ENCODE data around the gene TICRR. TPM values are rescaled to one million over a fixed set of nuclear protein-coding genes. Genes with fewer than 3 reads are reported as not detected.

Gene TICRR
- total and polyA plus RNA-seq, 2 of the 13 experiments (the other 11 are each of a cell fraction or from before 2014, with no cell fraction given), result 4.1 to 14.3 TPM

DNA sequence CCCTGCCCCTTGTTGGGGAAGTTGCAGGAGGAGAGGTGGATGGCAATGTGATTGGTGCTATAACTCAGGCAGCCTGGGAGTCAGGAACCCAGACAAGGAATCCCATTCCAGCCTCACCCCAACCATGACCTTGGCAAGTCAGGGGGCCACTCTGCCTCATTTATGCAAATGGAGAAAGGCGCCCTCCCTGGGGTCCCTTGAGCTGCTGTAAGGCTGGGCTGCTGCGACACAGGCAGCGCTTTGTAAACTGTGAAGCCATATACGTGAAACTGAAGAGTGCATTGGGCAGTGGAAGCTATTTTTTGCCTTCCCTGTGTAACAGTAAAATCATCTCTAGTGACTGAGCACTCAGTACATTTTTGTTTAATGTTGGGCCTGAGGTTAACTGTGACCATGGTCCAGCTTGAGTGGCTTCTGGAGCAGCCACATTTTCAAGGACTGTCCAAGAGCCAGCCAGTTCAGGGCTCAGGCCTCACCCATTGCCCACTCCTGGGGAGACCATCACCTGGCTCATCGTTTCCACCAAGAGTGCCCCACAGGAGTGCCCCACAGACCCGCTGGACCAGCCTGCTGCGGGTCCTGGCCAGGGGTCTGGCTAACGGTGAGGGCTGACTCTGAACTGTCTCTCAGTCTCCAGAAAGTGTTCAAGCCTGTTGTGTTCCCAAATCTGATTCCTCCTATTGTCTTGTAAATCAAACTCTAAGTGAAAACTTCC is 52.1 kb downstream of the TICRR start (continued):
- TF ChIP-seq, protein P1, sequence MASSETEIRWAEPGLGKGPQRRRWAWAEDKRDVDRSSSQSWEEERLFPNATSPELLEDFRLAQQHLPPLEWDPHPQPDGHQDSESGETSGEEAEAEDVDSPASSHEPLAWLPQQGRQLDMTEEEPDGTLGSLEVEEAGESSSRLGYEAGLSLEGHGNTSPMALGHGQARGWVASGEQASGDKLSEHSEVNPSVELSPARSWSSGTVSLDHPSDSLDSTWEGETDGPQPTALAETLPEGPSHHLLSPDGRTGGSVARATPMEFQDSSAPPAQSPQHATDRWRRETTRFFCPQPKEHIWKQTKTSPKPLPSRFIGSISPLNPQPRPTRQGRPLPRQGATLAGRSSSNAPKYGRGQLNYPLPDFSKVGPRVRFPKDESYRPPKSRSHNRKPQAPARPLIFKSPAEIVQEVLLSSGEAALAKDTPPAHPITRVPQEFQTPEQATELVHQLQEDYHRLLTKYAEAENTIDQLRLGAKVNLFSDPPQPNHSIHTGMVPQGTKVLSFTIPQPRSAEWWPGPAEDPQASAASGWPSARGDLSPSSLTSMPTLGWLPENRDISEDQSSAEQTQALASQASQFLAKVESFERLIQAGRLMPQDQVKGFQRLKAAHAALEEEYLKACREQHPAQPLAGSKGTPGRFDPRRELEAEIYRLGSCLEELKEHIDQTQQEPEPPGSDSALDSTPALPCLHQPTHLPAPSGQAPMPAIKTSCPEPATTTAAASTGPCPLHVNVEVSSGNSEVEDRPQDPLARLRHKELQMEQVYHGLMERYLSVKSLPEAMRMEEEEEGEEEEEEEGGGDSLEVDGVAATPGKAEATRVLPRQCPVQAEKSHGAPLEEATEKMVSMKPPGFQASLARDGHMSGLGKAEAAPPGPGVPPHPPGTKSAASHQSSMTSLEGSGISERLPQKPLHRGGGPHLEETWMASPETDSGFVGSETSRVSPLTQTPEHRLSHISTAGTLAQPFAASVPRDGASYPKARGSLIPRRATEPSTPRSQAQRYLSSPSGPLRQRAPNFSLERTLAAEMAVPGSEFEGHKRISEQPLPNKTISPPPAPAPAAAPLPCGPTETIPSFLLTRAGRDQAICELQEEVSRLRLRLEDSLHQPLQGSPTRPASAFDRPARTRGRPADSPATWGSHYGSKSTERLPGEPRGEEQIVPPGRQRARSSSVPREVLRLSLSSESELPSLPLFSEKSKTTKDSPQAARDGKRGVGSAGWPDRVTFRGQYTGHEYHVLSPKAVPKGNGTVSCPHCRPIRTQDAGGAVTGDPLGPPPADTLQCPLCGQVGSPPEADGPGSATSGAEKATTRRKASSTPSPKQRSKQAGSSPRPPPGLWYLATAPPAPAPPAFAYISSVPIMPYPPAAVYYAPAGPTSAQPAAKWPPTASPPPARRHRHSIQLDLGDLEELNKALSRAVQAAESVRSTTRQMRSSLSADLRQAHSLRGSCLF (CRISPR knock-in tag; IDR thresholded peaks at IDR 0.05; ENCODE audit: borderline replicate concordance), result no peak
- no peak for TF ChIP-seq KDM5B (CRISPR knock-in tag; IDR thresholded peaks at IDR 0.05; ENCODE audit: borderline replicate concordance)
- TF ChIP-seq SNRNP70 (IDR thresholded peaks at IDR 0.05; ENCODE audit: low read depth, low read length), result no peak
- TF ChIP-seq ZNF737 (CRISPR knock-in tag; IDR thresholded peaks at IDR 0.05; ENCODE audit: borderline replicate concordance), result no peak
- TF ChIP-seq, protein P2, sequence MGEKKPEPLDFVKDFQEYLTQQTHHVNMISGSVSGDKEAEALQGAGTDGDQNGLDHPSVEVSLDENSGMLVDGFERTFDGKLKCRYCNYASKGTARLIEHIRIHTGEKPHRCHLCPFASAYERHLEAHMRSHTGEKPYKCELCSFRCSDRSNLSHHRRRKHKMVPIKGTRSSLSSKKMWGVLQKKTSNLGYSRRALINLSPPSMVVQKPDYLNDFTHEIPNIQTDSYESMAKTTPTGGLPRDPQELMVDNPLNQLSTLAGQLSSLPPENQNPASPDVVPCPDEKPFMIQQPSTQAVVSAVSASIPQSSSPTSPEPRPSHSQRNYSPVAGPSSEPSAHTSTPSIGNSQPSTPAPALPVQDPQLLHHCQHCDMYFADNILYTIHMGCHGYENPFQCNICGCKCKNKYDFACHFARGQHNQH (CRISPR knock-in tag; IDR thresholded peaks at IDR 0.05), result no peak
- TF ChIP-seq ZNF563 (CRISPR knock-in tag; IDR thresholded peaks at IDR 0.05), result no peak
- TF ChIP-seq, protein P3, sequence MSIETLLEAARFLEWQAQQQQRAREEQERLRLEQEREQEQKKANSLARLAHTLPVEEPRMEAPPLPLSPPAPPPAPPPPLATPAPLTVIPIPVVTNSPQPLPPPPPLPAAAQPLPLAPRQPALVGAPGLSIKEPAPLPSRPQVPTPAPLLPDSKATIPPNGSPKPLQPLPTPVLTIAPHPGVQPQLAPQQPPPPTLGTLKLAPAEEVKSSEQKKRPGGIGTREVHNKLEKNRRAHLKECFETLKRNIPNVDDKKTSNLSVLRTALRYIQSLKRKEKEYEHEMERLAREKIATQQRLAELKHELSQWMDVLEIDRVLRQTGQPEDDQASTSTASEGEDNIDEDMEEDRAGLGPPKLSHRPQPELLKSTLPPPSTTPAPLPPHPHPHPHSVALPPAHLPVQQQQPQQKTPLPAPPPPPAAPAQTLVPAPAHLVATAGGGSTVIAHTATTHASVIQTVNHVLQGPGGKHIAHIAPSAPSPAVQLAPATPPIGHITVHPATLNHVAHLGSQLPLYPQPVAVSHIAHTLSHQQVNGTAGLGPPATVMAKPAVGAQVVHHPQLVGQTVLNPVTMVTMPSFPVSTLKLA (IDR thresholded peaks at IDR 0.05), result no peak
- no peak for TF ChIP-seq FOXP1 (IDR thresholded peaks at IDR 0.05)
- TF ChIP-seq FOXP1 (CRISPR knock-in tag; IDR thresholded peaks at IDR 0.05), result no peak
